Skin of body (tissue), 2 donors: Measurements from ENCODE around the gene PCID2. TPM values are rescaled to one million over a fixed set of nuclear protein-coding genes. Genes with fewer than 3 reads are reported as not detected.

ENCODE experiments used
- DNase-seq: peaks from one replicate; lab custom pipeline; 2025; lab: John Stamatoyannopoulos, UW
- total RNA-seq: library from RNA; depleted of rRNA; stranded (reverse); fragments of >200 nt; gene quantifications from one replicate; pipeline ENCODE4 v1.2.3, GENCODE V29; 2014

Gene PCID2
- total RNA-seq, 1 donor from 2014 or later, result 55.9 TPM

DNA sequence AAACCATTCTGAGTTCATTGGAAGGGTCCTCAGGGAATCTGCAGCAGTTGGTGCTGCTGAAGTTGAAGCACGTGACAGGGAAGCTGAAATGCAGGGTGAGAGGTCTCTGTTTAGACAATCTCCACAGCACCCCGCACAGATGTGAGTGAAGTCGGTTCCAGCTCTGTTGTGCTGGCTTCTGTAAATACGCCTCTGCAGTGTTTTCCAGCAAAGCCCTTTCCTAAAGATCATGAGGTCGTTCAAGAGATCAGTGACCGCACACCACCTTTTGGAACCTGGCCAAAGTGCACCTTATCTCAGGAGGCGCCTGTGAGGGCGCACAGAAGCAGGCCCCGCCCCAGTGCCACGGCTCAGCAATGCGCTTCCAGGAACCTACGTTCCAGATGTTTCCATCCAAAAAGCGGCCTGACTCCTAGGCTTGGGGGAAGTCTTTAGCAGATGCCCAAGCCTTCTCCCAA is 11.7 kb upstream of the PCID2 start:
- DNase-seq, result no peak

DNA sequence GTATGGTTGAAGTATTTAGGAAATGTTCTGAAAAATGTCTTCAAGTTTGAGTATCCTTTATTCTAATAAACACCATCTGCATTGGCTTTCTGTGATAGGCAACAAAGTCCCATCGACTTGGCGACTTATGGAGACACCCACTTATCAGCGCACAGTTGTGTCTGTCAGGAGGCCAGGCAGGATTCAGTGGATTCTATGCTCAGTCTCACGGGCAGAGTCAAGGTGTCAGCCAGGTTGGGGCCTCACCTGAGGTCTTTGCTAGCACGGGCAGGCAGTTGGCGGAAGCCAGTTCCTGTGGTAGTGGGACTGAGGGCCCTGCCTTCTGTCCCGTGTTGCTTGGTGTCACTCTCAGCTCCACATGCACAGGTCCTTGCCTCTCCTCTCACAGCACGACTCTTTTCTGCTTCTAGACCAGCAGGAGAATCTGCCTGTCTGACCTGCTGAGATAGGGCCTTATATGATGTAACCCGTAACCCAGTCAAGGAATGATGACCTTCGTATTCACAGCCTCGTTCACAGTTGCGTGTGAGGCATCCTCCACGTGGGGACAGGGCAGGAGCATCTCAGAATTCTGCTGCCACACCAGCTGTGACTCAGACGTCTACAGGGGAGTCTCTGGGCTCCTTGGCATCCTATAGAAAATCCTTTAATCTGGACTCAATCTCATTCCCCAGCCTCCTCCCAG is 10.9 kb upstream of the PCID2 start:
- no peak for DNase-seq

DNA sequence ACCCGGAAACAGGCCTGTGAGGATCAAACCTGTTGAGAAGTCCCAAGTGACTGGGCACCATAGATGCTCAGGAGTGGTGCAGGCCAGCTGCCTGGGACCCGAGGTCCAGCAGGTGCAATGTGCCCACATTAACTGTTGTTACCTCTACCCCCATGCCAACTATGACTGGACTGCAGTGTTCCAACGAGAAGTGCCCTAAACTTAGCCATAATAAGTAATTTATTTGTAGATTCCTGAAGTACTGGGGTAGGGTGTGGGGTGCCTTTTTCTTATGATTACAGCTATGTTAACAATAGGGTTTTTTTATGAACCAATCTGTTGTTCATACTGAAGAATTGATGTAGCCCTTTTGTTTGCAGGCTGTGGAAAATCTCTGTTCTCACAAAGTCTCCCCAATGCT is 10.1 kb upstream of the PCID2 start:
- DNase-seq, result no peak

- DNase-seq, result no peak
Observed at GRCh38 chr13:113216254-113217048, 8.0 kb upstream of the PCID2 start.

DNA sequence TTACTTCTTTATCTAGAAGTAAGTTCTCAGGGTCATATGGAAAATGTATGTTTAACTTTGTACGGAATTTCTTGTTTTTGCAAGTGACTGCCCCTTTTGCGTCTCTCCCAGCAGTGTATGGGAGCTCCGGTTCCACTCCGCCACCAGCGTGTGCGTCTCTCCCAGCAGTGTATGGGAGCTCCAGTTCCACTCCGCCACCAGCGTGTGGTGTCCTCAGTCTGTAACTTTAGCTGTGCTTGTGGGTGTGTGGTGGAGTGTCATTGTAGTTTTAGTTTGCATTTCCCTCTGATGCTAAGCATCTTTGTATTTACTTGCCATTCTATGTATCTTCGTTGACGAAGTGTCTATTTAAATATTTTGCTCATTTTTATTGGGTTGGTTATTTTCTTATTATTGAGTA is 3.3 kb upstream of the PCID2 start:
- no peak for DNase-seq

DNA sequence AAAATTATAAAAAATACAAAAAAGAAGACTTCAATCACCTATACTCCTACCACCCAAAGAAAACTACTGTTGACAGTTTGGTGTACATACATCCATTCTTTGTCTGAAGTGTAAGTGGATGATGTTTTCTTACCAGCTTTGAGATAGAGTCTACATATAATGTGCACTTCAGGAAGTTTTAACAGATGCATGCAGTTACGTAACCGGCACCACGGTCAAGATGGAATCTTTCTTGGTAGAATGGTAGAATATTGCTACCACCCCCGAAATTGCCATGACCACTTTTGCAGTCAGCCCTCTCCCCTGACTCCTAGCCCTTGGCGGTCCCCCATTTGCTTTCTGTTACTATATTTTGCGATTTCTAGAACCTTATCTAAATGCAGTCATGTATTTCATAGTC is 2.4 kb upstream of the PCID2 start:
- DNase-seq, result no peak

GRCh38 chr13:113209759-113210421 is 1.4 kb upstream of the PCID2 start:
- peak; percentile 27 for DNase-seq

DNA sequence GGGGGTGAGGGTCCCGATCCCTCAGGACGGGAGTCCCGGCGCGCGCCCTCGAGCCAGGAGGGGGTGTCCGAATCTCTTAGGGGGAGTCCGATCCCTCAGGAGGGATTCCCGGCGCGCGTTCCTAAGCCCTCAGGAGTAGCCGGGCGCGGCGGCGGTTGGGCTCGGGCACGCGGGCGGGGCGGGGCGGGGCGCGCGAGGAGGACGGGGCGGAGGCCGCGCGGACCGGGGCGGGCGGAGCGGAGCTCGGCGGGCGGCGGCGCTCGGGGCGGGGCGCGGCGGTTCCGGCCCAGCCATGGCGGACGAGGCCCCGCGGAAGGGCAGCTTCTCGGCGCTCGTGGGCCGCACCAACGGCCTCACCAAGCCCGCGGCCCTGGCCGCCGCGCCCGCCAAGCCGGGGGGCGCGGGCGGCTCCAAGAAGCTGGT is 878 bp upstream of the PCID2 start, which contains the start of gene CUL4A:
TSS of gene CUL4A (plus strand) at position 278 of the 423 bp plus-strand sequence. CDS start at position 293, 15 bp downstream.
- peak; percentile 71 for DNase-seq

GRCh38 chr13:113207890-113208420 is 514 bp downstream of the PCID2 start:
- DNase-seq, result peak; percentile 17

- DNase-seq, result no peak
Observed at GRCh38 chr13:113207460-113207859, 1.0 kb downstream of the PCID2 start.

DNA sequence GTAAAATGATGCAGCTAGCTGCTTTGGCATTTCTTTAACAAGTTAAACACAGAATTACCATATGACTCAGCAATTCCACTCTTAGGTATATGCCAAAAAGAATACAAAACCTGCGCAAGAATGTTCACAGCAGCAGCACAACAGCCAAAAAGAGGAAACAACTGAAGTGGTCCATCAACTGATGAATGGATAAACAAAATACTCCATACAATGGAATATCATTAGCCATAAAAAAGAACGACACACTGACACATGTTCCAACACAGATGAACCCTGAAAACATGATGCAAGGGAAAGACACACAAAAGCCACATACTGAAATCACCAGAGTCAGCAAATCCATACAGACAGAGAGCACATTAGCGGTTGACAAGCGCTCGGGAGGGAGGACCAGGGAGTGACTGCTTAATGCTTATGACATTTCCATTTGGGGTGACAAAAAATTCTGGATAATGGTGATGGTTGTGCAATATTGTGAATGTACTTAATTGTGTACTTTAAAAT is 3.0 kb downstream of the PCID2 start:
- DNase-seq, result no peak

- no peak for DNase-seq
Observed at GRCh38 chr13:113204378-113204734, 4.1 kb downstream of the PCID2 start.

GRCh38 chr13:113203507-113204377 is 4.7 kb downstream of the PCID2 start:
- DNase-seq, result no peak

- no peak for DNase-seq
Observed at GRCh38 chr13:113202912-113203311, 5.6 kb downstream of the PCID2 start.

- no peak for DNase-seq
Observed at GRCh38 chr13:113201815-113202214, 6.7 kb downstream of the PCID2 start.

DNA sequence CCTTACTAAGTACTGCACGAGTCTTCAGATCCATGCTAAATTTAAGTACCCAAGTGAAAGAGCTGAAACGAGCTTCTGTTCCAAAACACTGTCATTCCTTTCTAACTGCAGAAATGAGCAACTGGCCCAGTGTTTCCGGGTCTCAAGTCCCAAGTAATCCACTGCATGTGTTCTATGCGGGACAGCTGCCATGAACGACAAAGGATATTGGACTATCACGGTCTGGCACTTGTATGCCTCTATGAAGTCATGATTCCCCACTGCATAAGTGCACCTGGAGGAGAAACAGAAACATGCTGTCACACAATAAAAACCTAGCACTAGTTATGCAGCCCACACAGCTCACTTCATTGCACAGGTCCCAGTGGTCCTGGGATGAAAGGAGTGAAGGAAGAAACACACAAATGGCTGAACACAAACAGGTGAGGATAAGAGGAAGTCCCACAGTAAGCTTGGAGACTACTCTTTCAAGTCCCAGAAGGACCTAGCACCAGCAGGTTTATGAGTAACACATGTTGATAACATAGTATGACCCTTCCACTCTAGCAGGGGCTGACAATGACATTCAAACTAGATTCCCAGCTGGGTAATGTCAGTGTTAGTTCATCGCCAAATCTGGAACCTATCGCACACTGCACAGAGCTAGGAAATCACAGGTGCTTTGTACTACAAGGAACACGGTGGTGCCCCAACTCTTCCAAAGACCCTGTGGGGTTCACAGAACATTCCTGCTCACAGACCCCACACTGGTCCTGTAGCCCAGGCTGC is 11.3 kb downstream of the PCID2 start:
- DNase-seq, result no peak

- no peak for DNase-seq
Observed at GRCh38 chr13:113195360-113195759, 13.1 kb downstream of the PCID2 start.

- DNase-seq, result no peak
Observed at GRCh38 chr13:113192902-113193301, 15.6 kb downstream of the PCID2 start.

DNA sequence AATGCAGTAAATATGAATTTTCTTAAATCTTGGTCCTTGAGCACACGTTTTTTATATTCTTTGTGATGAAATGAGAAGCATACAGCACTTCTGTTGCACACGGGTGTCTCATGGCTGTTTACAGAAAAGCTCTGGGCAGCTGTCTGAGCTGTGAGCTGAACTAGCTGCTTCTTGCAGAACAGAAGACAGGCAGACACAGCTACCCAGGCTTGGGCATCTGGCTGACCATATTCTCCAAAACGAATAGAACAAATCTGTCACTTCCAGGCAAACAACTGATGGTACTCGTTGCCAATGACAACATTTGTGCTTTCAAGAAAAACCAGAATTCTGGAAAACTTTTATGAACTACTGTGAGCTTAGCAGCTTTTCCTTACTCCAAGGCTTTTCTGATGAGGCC is 16.2 kb downstream of the PCID2 start:
- DNase-seq, result no peak

GRCh38 chr13:113190181-113190580 is 18.3 kb downstream of the PCID2 start:
- DNase-seq, result no peak
